PC-9 (cell line): Measurements from ENCODE around the gene PABPC1L2A.

Source experiments
- EZH2 ChIP-seq: fragments of 200-600 bp; sonication (generic); IDR thresholded peaks from 2 replicates; pipeline ENCODE4 v1.8.0; 2017; ENCODE audit warnings: antibody characterized with exemption, low read depth
- TF ChIP-seq, protein P1 (sequence below): fragments of 200-600 bp; sonication (generic); conservative IDR thresholded peaks from 2 replicates; pipeline ENCODE4 v1.6.1; 2017; ENCODE audit warnings: mixed run types, antibody characterized with exemption, mild to moderate bottlenecking, moderate library complexity

DNA sequence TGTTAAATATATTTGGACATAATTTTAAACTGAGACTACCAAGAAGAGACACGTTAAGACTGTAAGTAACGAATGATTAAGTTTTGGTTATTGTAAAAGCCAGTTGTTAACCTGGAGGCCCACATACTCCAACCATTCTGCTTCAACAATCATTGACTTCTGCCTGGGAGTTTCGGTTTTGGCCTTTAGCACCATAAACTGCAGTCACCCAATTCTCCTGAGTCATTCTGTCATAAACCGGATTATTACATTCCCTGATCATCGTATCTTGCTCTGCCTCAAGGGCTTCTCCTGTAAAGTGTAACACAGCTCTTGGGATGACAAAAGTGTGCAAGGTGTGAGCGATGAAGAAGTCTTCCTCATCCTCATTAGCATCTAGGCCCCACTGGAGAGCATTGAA is 46.9 kb upstream of the PABPC1L2A start:
- TF ChIP-seq, protein P1, sequence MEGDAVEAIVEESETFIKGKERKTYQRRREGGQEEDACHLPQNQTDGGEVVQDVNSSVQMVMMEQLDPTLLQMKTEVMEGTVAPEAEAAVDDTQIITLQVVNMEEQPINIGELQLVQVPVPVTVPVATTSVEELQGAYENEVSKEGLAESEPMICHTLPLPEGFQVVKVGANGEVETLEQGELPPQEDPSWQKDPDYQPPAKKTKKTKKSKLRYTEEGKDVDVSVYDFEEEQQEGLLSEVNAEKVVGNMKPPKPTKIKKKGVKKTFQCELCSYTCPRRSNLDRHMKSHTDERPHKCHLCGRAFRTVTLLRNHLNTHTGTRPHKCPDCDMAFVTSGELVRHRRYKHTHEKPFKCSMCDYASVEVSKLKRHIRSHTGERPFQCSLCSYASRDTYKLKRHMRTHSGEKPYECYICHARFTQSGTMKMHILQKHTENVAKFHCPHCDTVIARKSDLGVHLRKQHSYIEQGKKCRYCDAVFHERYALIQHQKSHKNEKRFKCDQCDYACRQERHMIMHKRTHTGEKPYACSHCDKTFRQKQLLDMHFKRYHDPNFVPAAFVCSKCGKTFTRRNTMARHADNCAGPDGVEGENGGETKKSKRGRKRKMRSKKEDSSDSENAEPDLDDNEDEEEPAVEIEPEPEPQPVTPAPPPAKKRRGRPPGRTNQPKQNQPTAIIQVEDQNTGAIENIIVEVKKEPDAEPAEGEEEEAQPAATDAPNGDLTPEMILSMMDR = no peak
- TF ChIP-seq EZH2 = no peak
